ENCODE measurements around the gene GLTPD2. TPM values are rescaled to one million over a fixed set of nuclear protein-coding genes. Genes with fewer than 3 reads are reported as not detected.
A peak's percentile ranks its signal among the peaks of the same experiment; 100 is the strongest.

Gene GLTPD2
- polyA plus RNA-seq, 4 donors = 3.8 to 14.9 (median 5.7) TPM

DNA sequence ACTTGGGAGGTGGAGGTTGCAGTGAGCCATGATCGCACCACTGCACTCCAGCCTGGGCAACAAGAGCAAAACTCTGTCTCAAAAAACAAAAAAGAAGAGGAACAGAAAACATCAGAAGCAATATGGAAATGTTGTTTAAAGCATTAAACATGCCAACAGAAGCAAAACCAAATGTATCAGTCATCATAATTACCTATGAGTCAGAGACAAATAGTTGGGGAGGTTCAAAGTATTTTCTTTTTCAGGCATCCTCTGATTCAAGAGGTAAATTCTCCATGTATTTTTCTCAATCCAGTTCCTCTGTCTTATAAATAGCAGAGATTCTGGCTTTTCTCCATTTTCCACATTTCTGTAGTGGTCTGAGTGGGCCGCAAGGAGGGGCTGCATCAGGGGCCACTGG lies 19.1 kb upstream of the GLTPD2 start:
- no peak for DNase-seq (ENCODE audit: low read depth in 4 of 4, low spot score in 3 of 4)

DNA sequence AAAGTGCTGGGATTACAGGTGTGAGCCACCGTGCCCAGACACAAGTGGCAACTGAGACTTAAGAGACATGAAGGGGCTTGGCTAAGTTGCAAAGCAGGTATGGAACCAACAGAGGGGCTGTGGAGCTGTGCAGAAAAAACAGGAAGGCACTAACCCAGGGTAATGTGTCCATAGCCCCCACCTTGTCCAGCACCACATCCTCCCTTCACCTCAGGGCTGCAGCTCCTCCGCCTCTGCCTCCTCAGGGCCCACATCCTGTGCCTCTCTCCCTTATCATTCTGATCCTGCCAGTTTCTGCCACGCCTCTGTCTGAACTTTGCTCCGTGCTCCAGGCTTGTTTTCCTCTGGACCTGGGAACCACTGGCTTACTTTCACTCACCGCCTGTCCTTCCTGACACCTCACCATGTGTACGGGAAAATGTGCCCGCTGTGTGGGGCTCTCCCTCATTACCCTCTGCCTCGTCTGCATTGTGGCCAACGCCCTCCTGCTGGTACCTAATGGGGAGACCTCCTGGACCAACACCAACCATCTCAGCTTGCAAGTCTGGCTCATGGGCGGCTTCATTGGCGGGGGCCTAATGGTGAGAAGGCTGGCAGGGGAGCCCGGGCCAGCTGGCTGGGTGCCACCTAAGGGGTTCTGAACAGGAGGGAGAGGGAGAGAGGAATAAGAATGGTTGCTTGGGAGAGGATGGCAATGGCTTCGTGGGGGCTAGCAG lies 17.1 kb upstream of the GLTPD2 start, which contains the start of gene TM4SF5:
TM4SF5 (plus strand) TSS at position 368 of the 716 bp plus-strand sequence; CDS start at position 405, 37 bp downstream.
- DNase-seq (ENCODE audit: low read depth in 4 of 4, low spot score in 3 of 4) = no peak

GRCh38 chr17:4772235-4772613 lies 16.5 kb upstream of the GLTPD2 start:
- no peak for DNase-seq (ENCODE audit: low read depth in 4 of 4, low spot score in 3 of 4)

DNA sequence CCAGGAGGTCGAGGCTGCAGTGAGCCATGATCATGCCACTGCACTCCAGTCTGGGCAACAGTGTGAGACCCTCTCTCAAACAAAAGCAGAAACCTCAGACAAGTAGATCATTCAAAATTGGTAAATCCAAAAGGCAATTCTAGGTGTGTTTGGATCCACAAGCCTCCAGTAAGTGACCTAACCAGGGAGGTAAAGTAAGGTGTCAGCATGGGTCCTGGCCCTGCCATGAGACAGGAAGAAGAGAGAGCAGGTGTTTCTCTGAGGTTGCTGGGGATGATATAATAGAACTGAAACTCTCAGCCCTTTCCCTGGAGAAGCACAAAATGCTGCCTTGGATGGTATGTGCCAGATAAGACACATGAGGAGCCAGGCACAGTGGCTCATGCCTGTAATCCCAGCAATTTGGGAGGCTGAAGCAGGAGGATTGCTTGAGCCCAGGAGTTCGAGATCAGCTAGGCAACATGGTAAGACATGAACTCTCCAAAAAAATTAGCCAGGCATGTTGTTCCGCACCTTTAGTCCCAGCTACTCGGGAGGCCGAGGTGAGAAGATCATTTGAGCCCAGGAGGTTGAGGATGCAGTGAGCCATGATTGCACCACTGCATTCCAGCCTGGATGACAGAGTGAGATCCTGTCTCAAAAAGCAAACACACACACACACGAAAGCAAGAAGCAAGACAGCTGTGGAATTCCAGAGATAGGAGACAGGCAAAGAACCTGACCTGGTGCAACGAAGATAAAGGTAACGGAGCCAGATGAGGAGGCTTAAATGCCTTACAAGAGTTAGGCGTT lies 10.6 kb upstream of the GLTPD2 start:
- DNase-seq (ENCODE audit: low read depth in 4 of 4, low spot score in 3 of 4) = no peak

GRCh38 chr17:4780325-4780955 lies 8.3 kb upstream of the GLTPD2 start:
- no peak for DNase-seq (ENCODE audit: low read depth in 4 of 4, low spot score in 3 of 4)

DNA sequence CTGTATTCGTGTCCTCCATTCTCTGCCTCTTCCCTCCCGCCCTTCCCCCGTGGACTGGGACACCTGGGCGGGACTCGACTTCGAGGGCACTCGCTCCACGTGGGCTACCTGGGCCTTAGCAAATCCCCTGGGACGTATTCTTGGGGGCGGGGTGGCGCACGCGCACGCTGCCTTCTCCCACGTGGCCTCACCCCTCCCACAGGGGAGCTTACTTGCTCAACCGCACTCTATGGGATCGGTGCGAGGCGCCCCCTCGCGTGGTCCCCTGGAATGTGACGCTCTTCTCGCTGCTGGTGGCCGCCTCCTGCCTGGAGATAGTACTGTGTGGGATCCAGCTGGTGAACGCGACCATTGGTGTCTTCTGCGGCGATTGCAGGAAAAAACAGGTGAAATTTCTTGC lies 6.1 kb upstream of the GLTPD2 start:
- DNase-seq (ENCODE audit: low read depth in 4 of 4, low spot score in 3 of 4) = no peak

GRCh38 chr17:4785311-4786105 lies 3.3 kb upstream of the GLTPD2 start:
- DNase-seq (ENCODE audit: low read depth in 4 of 4, low spot score in 3 of 4) = no peak

DNA sequence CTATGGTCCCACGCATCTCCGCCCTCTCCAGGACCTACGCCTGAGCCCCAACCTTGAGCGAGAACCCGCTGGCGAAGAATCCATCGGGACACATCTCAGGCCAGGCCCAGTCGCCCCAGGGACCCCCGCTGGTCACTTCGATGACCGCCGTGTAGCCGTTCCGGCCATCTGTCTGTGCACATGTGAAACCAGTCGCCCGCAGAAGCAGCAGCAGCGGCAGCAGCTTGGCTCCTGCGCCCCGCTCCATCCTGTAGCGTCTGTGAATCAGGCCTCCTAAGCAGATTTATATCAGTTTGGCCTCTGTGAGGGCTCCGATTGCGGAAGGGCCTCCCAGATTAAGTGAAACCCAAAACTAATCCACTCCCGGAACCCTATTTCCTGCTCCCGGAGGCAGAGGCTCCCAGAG lies 2.7 kb upstream of the GLTPD2 start, which contains the start of gene VMO1:
VMO1 (minus strand) TSS at position 259 of the 406 bp plus-strand sequence; CDS start at position 247, 12 bp downstream.
- no peak for DNase-seq (ENCODE audit: low read depth in 4 of 4, low spot score in 3 of 4)

GRCh38 chr17:4786516-4786915 lies 2.2 kb upstream of the GLTPD2 start:
- DNase-seq (ENCODE audit: low read depth in 4 of 4, low spot score in 3 of 4) = no peak

DNA sequence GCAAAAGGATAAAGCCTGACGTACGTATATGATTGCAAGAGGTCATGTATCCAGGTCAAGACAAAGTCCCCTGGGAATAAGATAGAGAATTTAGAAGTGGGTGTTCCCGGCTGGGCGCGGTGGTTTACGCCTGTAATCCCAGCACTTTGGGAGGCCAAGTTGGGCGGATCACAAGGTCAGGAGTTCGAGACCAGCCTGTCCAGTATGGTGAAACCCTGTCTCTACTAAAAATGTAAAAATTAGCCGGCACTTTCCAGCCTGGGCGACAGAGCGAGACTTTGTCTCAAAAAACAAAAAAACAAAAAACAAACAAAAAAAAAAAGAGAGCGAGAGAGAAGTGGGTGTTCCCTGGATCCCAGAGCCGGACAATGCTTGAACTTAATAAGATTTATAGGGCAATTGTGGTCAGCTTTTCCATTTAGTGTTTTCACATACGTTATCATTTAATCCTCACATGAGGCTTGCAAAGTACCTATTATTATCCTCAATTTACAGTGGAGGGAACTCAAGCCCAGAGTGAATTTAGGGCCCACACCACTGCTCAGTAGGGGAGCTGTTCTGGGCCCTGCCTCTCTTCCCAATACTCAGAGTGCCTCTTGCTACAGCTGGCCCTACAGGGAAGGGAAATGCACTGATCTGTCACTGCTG lies 481 bp upstream of the GLTPD2 start:
- no peak for DNase-seq (ENCODE audit: low read depth in 4 of 4, low spot score in 3 of 4)

DNA sequence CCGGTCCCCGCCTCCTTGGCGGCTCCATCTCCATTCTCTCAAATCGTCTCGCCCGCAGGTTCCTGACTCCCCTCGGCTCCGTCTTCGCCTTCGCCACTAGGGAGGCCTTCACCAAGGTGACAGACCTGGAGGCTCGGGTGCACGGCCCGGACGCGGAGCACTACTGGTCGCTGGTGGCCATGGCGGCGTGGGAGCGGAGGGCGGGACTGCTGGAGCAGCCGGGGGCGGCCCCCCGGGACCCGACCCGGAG lies 862 bp downstream of the GLTPD2 start:
- no peak for DNase-seq (ENCODE audit: low read depth in 4 of 4, low spot score in 3 of 4)

GRCh38 chr17:4789951-4790704 lies 1.4 kb downstream of the GLTPD2 start:
- DNase-seq (ENCODE audit: low read depth in 4 of 4, low spot score in 3 of 4) = peak in 3 of 4 donors; percentile 67 to 79 (median 68)

- no peak for DNase-seq (ENCODE audit: low read depth in 4 of 4, low spot score in 3 of 4)
Measured at GRCh38 chr17:4790705-4791088, 1.9 kb downstream of the GLTPD2 start.

DNA sequence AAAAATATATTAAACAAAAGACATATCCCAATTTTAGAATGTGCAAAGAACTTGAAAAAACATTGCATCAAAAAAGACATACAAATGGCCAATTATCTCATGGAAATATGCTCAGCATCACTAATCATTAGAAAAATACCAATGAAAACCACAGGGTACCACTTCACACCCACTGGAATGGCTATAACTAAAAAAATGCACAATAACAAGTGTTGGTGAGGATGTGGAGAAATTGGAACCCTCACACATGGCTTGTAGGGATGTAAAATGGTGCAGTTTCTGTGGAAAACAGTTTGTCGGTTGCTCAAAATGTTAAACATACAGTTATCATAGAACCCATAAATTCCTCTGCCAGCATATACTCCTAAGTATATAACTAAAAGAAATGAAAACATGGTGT lies 6.4 kb downstream of the GLTPD2 start:
- no peak for DNase-seq (ENCODE audit: low read depth in 4 of 4, low spot score in 3 of 4)

- no peak for DNase-seq (ENCODE audit: low read depth in 4 of 4, low spot score in 3 of 4)
Measured at GRCh38 chr17:4796552-4796920, 7.8 kb downstream of the GLTPD2 start.

DNA sequence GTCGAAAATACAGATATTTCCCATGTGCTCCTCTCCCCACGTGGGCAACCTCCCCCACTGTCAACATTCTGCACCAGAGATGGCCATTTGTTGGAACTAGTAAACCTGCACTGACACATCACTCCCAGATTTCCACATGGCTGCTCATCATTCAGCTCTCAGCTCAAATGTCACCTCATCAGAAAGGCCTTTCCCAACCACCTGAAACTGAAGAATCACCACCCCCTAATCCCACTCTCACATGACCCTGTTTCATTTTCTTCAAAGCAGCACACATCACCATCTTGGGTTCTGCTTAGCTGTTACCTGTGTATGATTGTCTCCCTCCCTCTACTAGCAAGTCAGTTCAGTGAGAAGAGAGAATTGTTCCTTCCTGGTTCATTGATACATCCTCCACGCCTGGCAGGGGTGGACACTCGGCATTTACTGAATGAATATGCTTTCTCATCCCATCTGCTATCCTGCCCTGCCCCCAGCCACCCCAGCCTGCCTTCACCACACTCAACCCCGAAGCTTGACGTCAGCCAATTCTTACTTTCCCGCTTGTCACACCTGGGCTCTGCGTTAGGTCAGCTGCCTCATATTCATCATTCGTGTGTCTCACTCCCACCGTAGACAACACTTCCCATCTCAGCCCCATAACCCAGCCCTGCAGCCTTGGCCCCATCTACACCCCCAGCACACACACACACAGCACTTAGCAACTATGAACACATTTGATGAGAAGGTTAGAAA lies 11.9 kb downstream of the GLTPD2 start:
- no peak for DNase-seq (ENCODE audit: low read depth in 4 of 4, low spot score in 3 of 4)

DNA sequence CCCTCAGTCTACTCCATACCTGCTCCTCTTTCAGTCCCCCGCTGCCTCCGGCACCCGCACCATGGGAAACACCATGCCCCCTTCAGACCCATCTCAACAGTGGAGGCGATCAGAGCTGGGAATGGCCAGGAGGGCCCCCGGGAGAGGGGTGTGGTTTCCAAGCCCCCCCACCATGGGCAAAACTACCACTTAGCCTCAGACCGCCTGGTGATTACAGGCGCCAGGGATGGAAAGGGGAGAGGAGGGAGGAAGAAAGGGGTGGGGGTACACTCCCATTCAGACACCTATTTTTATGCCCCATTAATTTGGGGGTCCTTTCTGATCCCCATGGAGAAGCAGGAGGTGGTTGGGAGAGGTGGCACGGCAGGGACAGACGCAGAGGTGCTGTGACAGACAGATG lies 13.5 kb downstream of the GLTPD2 start, which contains the start of gene C17orf114:
C17orf114 (minus strand) TSS at position 101 of the 400 bp plus-strand sequence.
- no peak for DNase-seq (ENCODE audit: low read depth in 4 of 4, low spot score in 3 of 4)

GRCh38 chr17:4806456-4806776 lies 17.7 kb downstream of the GLTPD2 start:
- DNase-seq (ENCODE audit: low read depth in 4 of 4, low spot score in 3 of 4) = no peak

Measured in right renal pelvis (tissue), 4 donors.